WI38 (cell line): Measurements from ENCODE around the gene DBN1.

Experiments
- H3K4me3 ChIP-seq: 2 replicates; pipeline ENCODE4 v1.5.1; 2011; ENCODE audit warnings: low read depth, mild to moderate bottlenecking, control low read depth, low read length
- CTCF ChIP-seq: IDR thresholded peaks from 2 replicates; pipeline ENCODE4 v1.5.1; 2012; ENCODE audit warnings: low read depth, mild to moderate bottlenecking, control low read depth, low read length

DBN1 gene

DNA sequence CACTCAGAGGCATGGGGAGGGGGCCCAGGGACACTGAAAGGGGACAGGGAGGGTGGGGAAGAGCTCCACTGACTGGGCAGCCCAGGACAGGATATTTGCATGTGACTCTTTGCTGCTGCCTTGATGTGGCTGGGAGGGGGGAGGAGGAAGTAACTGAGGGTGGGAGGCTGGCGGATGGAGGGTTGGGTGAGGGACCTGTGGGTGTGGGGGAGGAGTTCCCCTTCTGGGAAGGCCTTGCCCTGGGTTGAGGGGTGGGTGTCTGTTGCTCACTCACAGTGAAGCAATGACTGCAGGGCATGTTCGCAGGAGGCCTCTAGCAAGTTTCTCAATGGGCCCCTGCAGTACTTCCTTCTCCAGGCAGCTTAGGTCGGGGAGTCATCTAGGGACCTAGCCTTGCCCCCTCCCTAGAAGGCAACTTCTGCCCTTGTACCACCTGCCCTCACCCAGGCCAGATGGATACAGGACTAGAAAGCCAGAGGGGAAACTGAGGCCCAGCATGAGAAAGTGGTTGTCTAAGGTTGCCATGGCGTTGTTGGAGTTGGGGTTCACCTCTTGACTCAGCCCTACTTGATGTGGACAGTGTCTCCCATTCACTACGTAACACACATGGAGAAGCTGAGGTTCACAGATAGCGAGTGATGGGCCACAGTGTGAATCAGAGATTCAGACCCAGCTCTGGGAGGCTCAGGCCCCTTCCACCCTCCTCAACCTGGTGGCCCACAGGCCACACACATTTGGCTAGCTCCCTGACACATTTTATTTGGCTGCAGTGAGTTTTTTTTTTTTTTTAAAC is 44.0 kb downstream of the DBN1 start:
- H3K4me3 ChIP-seq: no peak overlapping the region
- no peak for TF ChIP-seq CTCF

DNA sequence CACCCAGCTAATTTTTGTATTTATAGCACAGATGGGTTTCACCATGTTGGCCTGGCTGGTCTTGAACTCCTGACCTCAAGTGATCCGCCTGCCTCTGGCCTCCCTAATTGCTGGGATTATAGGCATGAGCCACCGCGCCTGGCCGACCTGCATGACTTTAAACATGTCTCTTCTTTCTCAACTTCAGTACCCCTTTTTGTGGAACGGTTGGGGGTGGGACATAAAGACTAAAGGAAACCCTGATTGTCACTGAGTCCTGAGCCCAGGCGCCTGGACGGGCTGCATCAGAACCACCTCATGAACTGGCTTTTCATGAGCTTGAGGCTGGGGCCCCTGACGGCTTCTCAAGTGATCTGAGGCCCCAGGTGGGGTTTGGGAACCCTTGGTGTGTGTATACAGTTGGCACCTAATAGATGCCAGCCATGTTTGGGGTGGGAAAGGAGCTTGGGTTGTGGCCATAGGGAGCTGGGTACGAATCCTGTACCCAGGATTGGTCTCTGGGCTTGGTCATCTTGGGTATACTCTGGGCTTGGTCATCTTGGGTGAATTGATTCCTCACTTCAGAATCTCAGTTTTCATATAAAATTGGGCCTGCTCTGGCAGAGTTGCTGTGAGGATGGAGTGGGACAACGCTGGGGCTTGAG is 44.7 kb downstream of the DBN1 start:
- H3K4me3 ChIP-seq: no peak overlapping the region
- TF ChIP-seq CTCF: no peak

DNA sequence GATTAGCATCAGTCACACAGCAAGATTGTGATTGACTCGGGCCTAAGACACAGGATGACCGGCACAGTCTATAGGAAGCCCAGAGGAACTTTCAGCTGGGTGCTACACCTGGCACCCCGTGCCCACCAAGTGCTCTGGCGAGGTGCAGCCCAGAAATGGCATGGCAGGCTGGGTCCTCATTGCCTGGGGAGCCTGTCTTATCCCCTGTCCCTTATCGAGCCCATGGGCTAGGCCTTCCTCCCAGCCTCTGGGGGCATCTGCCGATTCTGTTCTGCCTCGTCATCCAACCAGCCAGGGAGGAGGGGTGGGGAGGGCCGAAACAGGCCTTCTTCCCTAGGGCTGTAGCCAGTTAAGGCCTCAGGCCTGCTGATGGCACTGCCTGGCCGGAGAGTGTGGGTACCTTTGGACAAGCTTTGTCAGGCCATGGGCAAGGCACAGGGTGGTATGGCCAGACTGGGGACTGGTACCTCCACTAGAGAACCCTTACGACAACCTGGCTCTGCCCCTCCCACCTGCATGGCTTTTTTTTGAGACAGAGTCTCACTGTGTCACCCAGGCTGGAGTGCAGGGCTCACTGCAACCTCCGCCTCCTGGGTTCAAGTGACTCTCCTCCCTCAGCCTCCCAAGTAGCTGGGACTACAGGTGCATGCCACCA is 45.4 kb downstream of the DBN1 start:
- H3K4me3 ChIP-seq: peak overlapping the region; percentile 84
- TF ChIP-seq CTCF: no peak

DNA sequence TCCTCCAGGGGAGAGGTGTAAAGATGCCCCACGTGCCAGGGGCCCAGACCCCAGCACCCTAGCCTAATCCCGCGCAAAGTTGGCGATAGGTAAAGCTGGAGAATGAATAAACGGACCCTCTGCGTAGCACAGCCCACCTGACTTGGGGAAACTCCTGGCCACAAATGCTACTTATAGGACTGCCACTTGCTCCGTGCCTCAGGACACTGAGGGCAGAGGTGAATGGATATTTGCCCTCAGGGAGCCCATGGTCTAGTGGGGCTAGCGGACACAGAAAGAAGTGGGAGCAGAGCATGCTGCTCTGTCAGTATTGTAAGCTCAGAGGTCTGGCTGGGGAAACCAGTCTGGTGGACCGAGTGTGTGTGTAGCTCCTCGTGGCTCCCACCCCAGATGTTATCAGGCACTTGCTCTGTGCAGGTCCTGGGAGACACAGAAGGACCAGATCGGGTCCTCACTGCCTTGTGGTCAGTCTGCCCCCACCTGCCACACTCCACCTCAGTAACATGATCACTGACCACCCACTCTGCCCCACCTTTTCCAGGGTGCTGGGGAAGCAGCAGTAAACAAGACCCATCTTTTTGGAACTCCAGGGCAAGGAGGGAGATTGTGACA is 46.1 kb downstream of the DBN1 start:
- no peak for TF ChIP-seq CTCF
- H3K4me3 ChIP-seq: peak overlapping the region; percentile 84

GRCh38 chr5:177426566-177427210 is 46.7 kb downstream of the DBN1 start, which contains the start of gene GRK6:
TSS of gene GRK6 (plus strand) at chr5:177426676. CDS start at chr5:177426846, 170 bp downstream.
- peak within 1 kb of the TSS; percentile 84 for H3K4me3 ChIP-seq
- no peak for TF ChIP-seq CTCF

GRCh38 chr5:177425801-177426565 is 47.5 kb downstream of the DBN1 start:
- TF ChIP-seq CTCF: no peak
- H3K4me3 ChIP-seq: peak overlapping the region; percentile 64
